SK-N-SH (cell line): Measurements from ENCODE around the gene DR1.

ENCODE experiments used
- CTCF ChIP-seq: fragments of 200-600 bp; sonication (generic); IDR thresholded peaks from 2 replicates; pipeline ENCODE4 v1.6.1; 2017; ENCODE audit warnings: antibody characterized with exemption, mild to moderate bottlenecking, moderate library complexity
- EZH2phosphoT487 ChIP-seq: fragments of 200-600 bp; sonication (generic); IDR thresholded peaks from 2 replicates; pipeline ENCODE4 v1.6.1; 2017; ENCODE audit warnings: low read depth, mixed run types, mild to moderate bottlenecking, antibody characterized with exemption, moderate library complexity, borderline replicate concordance
- FOXM1 ChIP-seq: IDR thresholded peaks from 2 replicates; pipeline ENCODE4 v1.4.0; 2012; ENCODE audit warnings: low read depth, mild to moderate bottlenecking
- IRF3 ChIP-seq: fragments of 150-350 bp; IDR thresholded peaks from 2 replicates; pipeline ENCODE4 v1.6.1; 2016; ENCODE audit warnings: mild to moderate bottlenecking, low read depth, low read length
- MXI1 ChIP-seq: IDR thresholded peaks from 2 replicates; pipeline ENCODE4 v1.6.1; 2012; ENCODE audit warnings: mild to moderate bottlenecking, low read depth, low read length, improper control_type of control experiment
- PBX3 ChIP-seq: IDR thresholded peaks from 2 replicates; pipeline ENCODE4; 2012
- POLR2AphosphoS5 ChIP-seq: IDR thresholded peaks from 2 replicates; pipeline ENCODE4 v1.6.1; 2012; ENCODE audit warnings: low read depth, low read length
- RAD21 ChIP-seq: IDR thresholded peaks from 2 replicates; pipeline ENCODE4 v1.6.1; 2012; ENCODE audit warnings: mild to moderate bottlenecking, low read length
- REST ChIP-seq: IDR thresholded peaks from 2 replicates; pipeline ENCODE4 v1.6.1; 2012; ENCODE audit warnings: mild to moderate bottlenecking, low read depth, low read length, moderate library complexity
- SMC3 ChIP-seq: IDR thresholded peaks from 2 replicates; pipeline ENCODE4 v1.6.1; 2012; ENCODE audit warnings: low read depth, low read length, improper control_type of control experiment
- TCF12 ChIP-seq: IDR thresholded peaks from 2 replicates; pipeline ENCODE4 v1.4.0; 2012

- TF ChIP-seq CTCF: no peak
- TF ChIP-seq EZH2phosphoT487: no peak
- TF ChIP-seq PBX3: no peak
- TF ChIP-seq TCF12: no peak
- TF ChIP-seq REST: no peak
- TF ChIP-seq FOXM1: no peak
- no peak for TF ChIP-seq RAD21
- no peak for TF ChIP-seq MXI1
- TF ChIP-seq POLR2AphosphoS5: no peak
- no peak for TF ChIP-seq IRF3
- TF ChIP-seq SMC3: no peak
Measured at GRCh38 chr1:93360111-93360510, 14.4 kb downstream of the DR1 start.
